Fibroblast of lung (primary cell): ENCODE data around the gene SPATS2L.

Source experiments
- CTCF ChIP-seq, 2 donors: IDR thresholded peaks in 1 of 2; conservative IDR thresholded peaks in 1 of 2; 1 replicate in 1 of 2; 2 replicates in 1 of 2; pipeline ENCODE4 v1.5.1; 2011 to 2012; ENCODE audit warnings: low read length in 2 of 2, control low read depth in 1 of 2, inconsistent platforms in 1 of 2, low read depth in 1 of 2, mild to moderate bottlenecking in 1 of 2
- EZH2 ChIP-seq: IDR thresholded peaks from 2 replicates; pipeline ENCODE4 v1.5.1; 2012; ENCODE audit warnings: low read length, control low read depth, mild to moderate bottlenecking; ENCODE audit errors: missing control alignments

- TF ChIP-seq CTCF (conservative IDR thresholded peaks at IDR 0.05 in 1 of 2, IDR thresholded peaks at IDR 0.05 in 1 of 2; ENCODE audit: low read depth in 1 of 2, low read length in 2 of 2) = no peak
- TF ChIP-seq EZH2 = no peak
Observed at GRCh38 chr2:200455958-200456421, 149.5 kb downstream of the SPATS2L start.
